Endothelial cell of umbilical vein (primary cell): ENCODE measurements around the gene NKIRAS1. TPM values are rescaled to one million over a fixed set of nuclear protein-coding genes. Genes with fewer than 3 reads are reported as not detected.

ENCODE experiments used
- BruUV-seq: library from RNA; stranded (reverse); fragments of 400-500 nt; replicated peaks from 2 replicates; lab custom pipeline; 2021; lab: Mats Ljungman, UMichigan
- CTCF ChIA-PET: fragments of 300-600, 350-600 bp; sonication (Branson Sonifier 250); formaldehyde crosslinking; loops from one replicate; lab custom pipeline; 2021; ENCODE audit warnings: antibody characterized with exemption, inconsistent platforms; lab: Charles Lee
- POLR2A ChIA-PET: fragments of 300-600, 350-600 bp; sonication (Branson Sonifier 250); formaldehyde crosslinking; loops from one replicate; lab custom pipeline; 2021; ENCODE audit warnings: antibody characterized with exemption, inconsistent platforms; lab: Charles Lee
- DNase-seq: peaks from one replicate; pipeline ENCODE4 v3.0.0-alpha.2; 2011; ENCODE audit warnings: low read depth, low spot score
- FAIRE-seq: peaks from 2 replicates; lab custom pipeline; 2011; peaks lifted over from hg19 to GRCh38; lab: Jason Lieb, UNC
- H2AFZ ChIP-seq: 2 replicates; pipeline ENCODE4 v1.6.0; 2012; ENCODE audit warnings: low read depth, low read length, control low read depth, inconsistent platforms
- H3K27ac ChIP-seq: 2 replicates; pipeline ENCODE4 v1.5.1; 2011; ENCODE audit warnings: low read depth, mild to moderate bottlenecking, control low read depth, low read length, moderate library complexity; ENCODE audit not compliant: insufficient read depth
- H3K27me3 ChIP-seq, 2 experiments: 2 replicates each; pipeline versions ENCODE4 v1.6.0 to v1.6.1; 2011; ENCODE audit warnings: low read length in 2 of 2, mixed read lengths in 1 of 2; ENCODE audit not compliant: control insufficient read depth in 2 of 2, insufficient read depth in 2 of 2
- H3K36me3 ChIP-seq, 2 experiments: 2 replicates in 1 of 2; 3 replicates in 1 of 2; pipeline ENCODE4 v1.5.1; 2011; ENCODE audit warnings: low read length in 2 of 2, mild to moderate bottlenecking in 1 of 2, moderate library complexity in 1 of 2; ENCODE audit not compliant: control insufficient read depth in 2 of 2, insufficient read depth in 2 of 2; ENCODE audit errors: extremely low read depth in 1 of 2
- H3K4me1 ChIP-seq: 3 replicates; pipeline ENCODE4 v1.5.1; 2011; ENCODE audit warnings: mild to moderate bottlenecking, low read length; ENCODE audit not compliant: control insufficient read depth, insufficient read depth; ENCODE audit errors: extremely low read depth
- H3K4me2 ChIP-seq: 2 replicates; pipeline ENCODE4 v1.6.1; 2011; ENCODE audit warnings: low read length, control low read depth, mixed read lengths; ENCODE audit not compliant: insufficient read depth
- H3K4me3 ChIP-seq, 3 experiments: fragments of 200-600 bp in 1 of 3; sonication (generic), shearing (Covaris generic) in 1 of 3; replicated peaks in 1 of 3; 2 replicates each; pipeline ENCODE4 v1.5.1; 2011 to 2016; ENCODE audit warnings: control low read depth in 3 of 3, low read length in 3 of 3, mild to moderate bottlenecking in 2 of 3, inconsistent platforms in 1 of 3, low read depth in 1 of 3, moderate library complexity in 1 of 3; ENCODE audit not compliant: insufficient read depth in 1 of 3
- H3K79me2 ChIP-seq: 2 replicates; pipeline ENCODE4 v1.6.0; 2012; ENCODE audit warnings: low read length, inconsistent platforms; ENCODE audit not compliant: control insufficient read depth, insufficient read depth
- H3K9ac ChIP-seq: replicated peaks from 2 replicates; pipeline ENCODE3; 2011; ENCODE audit warnings: low read length, control low read depth; ENCODE audit not compliant: insufficient read depth; ENCODE audit errors: extremely low read depth
- H3K9me1 ChIP-seq: replicated peaks from 3 replicates; pipeline ENCODE4 v1.6.0; 2011; ENCODE audit warnings: mild to moderate bottlenecking, low read length; ENCODE audit not compliant: control insufficient read depth, insufficient read depth; ENCODE audit errors: extremely low read depth
- H3K9me3 ChIP-seq: replicated peaks from 2 replicates; pipeline ENCODE4 v1.5.1; 2012; ENCODE audit warnings: low read length, inconsistent platforms; ENCODE audit not compliant: control insufficient read depth, insufficient read depth
- H4K20me1 ChIP-seq: replicated peaks from 2 replicates; pipeline ENCODE3; 2011; ENCODE audit warnings: mild to moderate bottlenecking, low read length; ENCODE audit not compliant: control insufficient read depth, insufficient read depth; ENCODE audit errors: extremely low read depth
- EZH2 ChIP-seq: IDR thresholded peaks from 2 replicates; pipeline ENCODE4 v1.6.1; 2012; ENCODE audit warnings: borderline replicate concordance, low read depth, mild to moderate bottlenecking, moderate library complexity, low read length, inconsistent platforms; ENCODE audit not compliant: severe bottlenecking
- FOS ChIP-seq: IDR thresholded peaks from 2 replicates; pipeline ENCODE4 v1.6.1; 2011; ENCODE audit warnings: mild to moderate bottlenecking, low read length, moderate library complexity, borderline replicate concordance; ENCODE audit not compliant: insufficient read depth
- GATA2 ChIP-seq: IDR thresholded peaks from 2 replicates; pipeline ENCODE4 v1.7.0; 2011; ENCODE audit warnings: low read depth, mild to moderate bottlenecking, moderate library complexity, mixed read lengths, low read length; ENCODE audit not compliant: insufficient read length, insufficient read depth
- JUN ChIP-seq: IDR thresholded peaks from 2 replicates; pipeline ENCODE4 v1.6.1; 2011; ENCODE audit warnings: borderline replicate concordance, low read depth; ENCODE audit not compliant: insufficient read length, insufficient read depth
- MYC ChIP-seq: IDR thresholded peaks from one replicate; pipeline ENCODE4 v1.6.1; 2011; ENCODE audit warnings: mild to moderate bottlenecking, low read depth, low read length
- POLR2A ChIP-seq: IDR thresholded peaks from 2 replicates; pipeline ENCODE4 v1.6.1; 2012; ENCODE audit warnings: low read depth, mild to moderate bottlenecking, control low read depth, low read length
- POLR2AphosphoS5 ChIP-seq: IDR thresholded peaks from 2 replicates; pipeline ENCODE4 v1.6.1; 2012; ENCODE audit warnings: low read depth, mild to moderate bottlenecking, control low read depth, low read length, moderate library complexity; ENCODE audit not compliant: insufficient read depth
- dilution Hi-C: fragments of 300-500 bp; cut with MboI; formaldehyde crosslinking; loops from one replicate; pipeline ENCODE4 v1.15.0; 2019; ENCODE audit warnings: low sequenced_read_pairs; ENCODE audit not compliant: extremely low pct_ligation_motif_present
- intact Hi-C: fragments of 100-400 bp; cut with micrococcal nuclease; formaldehyde crosslinking; loops from one replicate; pipeline ENCODE4 v1.10.0; 2022
- polyA plus RNA-seq, 4 experiments: library from polyadenylated mRNA; depleted of rRNA in 3 of 4; stranded (reverse) in 3 of 4; unstranded in 1 of 4; fragments of >200 nt; gene quantifications; 2 replicates each; pipeline versions ENCODE4 v1.2.1 to v1.2.3, GENCODE V29; 2011 to 2012; ENCODE audit warnings: missing spikeins in 1 of 4
- total RNA-seq: library from RNA; stranded (reverse); gene quantifications from 2 replicates; pipeline ENCODE4 v1.2.3, GENCODE V29; 2021
- TF ChIP-seq, protein P1 (sequence below): IDR thresholded peaks from 2 replicates; pipeline ENCODE4 v1.6.1; 2011; ENCODE audit not compliant: insufficient read depth, insufficient read length
- TF ChIP-seq, protein P2 (sequence below), 2 donors: IDR thresholded peaks; 1 replicate in 1 of 2; 2 replicates in 1 of 2; pipeline ENCODE4 v1.5.1; 2011; ENCODE audit warnings: low read length in 2 of 2, mild to moderate bottlenecking in 2 of 2, moderate library complexity in 2 of 2, control low read depth in 1 of 2, inconsistent platforms in 1 of 2, low read depth in 1 of 2; ENCODE audit not compliant: insufficient read depth in 1 of 2; ENCODE audit errors: extremely low read depth in 1 of 2

The NKIRAS1 gene
- total and polyA plus RNA-seq, 2 donors (not counting 3 experiments of a cell fraction or from before 2014, with no cell fraction given): 2.2 to 2.9 TPM

DNA sequence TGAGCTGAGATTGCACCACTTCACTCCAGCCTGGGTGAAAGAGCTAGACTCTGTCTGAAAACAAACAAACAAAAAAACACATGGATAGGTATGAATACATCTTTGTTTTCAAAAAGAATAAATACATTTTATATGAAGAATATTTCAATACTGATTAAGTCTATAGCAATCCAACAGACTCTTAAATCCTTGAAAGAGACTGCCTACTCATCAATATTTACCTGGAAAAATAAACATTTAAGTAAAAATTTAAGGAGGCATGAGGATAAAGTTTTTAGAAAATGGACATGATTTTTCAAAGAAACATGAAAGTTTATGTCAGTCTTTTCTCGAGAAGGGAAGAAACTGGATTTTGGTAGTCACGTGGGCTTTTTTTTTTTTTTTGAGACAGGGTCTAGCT, 5.4 kb downstream of the NKIRAS1 start:
- FAIRE-seq (no peak), DNase-seq (no peak)
- no peak overlapping the region for H3K27ac ChIP-seq
- ChIA-PET POLR2A (no interaction called here), CTCF (no interaction called here)
- no peak overlapping the region for H3K9ac ChIP-seq
- no peaks in the 10 kb centered on the region for H3K9me3 ChIP-seq
- no peak for TF ChIP-seq EZH2
- TF ChIP-seq FOS: no peak
- TF ChIP-seq POLR2A: no peak
- no peak for TF ChIP-seq POLR2AphosphoS5
- TF ChIP-seq JUN: no peak
- no peak for TF ChIP-seq GATA2
- TF ChIP-seq, protein P1, sequence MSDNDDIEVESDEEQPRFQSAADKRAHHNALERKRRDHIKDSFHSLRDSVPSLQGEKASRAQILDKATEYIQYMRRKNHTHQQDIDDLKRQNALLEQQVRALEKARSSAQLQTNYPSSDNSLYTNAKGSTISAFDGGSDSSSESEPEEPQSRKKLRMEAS: no peak
- TF ChIP-seq MYC: no peak
- TF ChIP-seq, protein P2, sequence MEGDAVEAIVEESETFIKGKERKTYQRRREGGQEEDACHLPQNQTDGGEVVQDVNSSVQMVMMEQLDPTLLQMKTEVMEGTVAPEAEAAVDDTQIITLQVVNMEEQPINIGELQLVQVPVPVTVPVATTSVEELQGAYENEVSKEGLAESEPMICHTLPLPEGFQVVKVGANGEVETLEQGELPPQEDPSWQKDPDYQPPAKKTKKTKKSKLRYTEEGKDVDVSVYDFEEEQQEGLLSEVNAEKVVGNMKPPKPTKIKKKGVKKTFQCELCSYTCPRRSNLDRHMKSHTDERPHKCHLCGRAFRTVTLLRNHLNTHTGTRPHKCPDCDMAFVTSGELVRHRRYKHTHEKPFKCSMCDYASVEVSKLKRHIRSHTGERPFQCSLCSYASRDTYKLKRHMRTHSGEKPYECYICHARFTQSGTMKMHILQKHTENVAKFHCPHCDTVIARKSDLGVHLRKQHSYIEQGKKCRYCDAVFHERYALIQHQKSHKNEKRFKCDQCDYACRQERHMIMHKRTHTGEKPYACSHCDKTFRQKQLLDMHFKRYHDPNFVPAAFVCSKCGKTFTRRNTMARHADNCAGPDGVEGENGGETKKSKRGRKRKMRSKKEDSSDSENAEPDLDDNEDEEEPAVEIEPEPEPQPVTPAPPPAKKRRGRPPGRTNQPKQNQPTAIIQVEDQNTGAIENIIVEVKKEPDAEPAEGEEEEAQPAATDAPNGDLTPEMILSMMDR (IDR thresholded peaks at IDR 0.05; ENCODE audit: extremely low read depth in 1 of 2, insufficient read depth in 1 of 2, low read depth in 1 of 2, low read length in 2 of 2): no peak
- intact Hi-C loops (no loop called here), dilution Hi-C loops (no loop called here)
- no peak overlapping the region for H3K4me3 ChIP-seq
- H4K20me1 ChIP-seq: no peaks in the 10 kb centered on the region
- no peak overlapping the region for H2AFZ ChIP-seq
- no peaks in the 10 kb centered on the region for H3K9me1 ChIP-seq
- BruUV-seq: no TSS peak
- H3K27me3 ChIP-seq: no peaks in the 10 kb centered on the region
- peaks cover 8% of the 10 kb centered on the region for H3K4me1 ChIP-seq
- H3K36me3 ChIP-seq: no peaks in the 10 kb centered on the region
- H3K4me2 ChIP-seq: no peak overlapping the region
- no peaks in the 10 kb centered on the region for H3K79me2 ChIP-seq
